Lung (tissue), 12 donors: ENCODE data around the gene SERP2. TPM values are rescaled to one million over a fixed set of nuclear protein-coding genes. Genes with fewer than 3 reads are reported as not detected.

Experiments
- ATAC-seq: fragments of 200-7000 bp; cut with Tn5 transposase; one replicate; pipeline ENCODE4 v1.9.1; 2020; ENCODE audit warnings: moderate number of reproducible peaks; ENCODE audit not compliant: insufficient read depth, low FRiP score
- DNase-seq, 3 donors: peaks; one replicate each; pipeline ENCODE4 v3.0.0-alpha.2; 2013 to 2017
- H3K27ac ChIP-seq, 2 donors: one replicate each; pipeline ENCODE4 v1.5.1; 2013; ENCODE audit warnings: mild to moderate bottlenecking in 2 of 2, moderate library complexity in 2 of 2, control low read depth in 1 of 2, inconsistent platforms in 1 of 2, low read depth in 1 of 2, low read length in 1 of 2
- H3K27me3 ChIP-seq, 3 donors: one replicate each; pipeline ENCODE4 v1.5.1; 2013; ENCODE audit warnings: low read length in 2 of 3; ENCODE audit not compliant: control insufficient read depth in 3 of 3, insufficient read depth in 3 of 3
- H3K36me3 ChIP-seq, 4 donors: one replicate each; pipeline ENCODE4 v1.5.1; 2013; ENCODE audit warnings: low read length in 4 of 4, mild to moderate bottlenecking in 1 of 4, moderate library complexity in 1 of 4; ENCODE audit not compliant: control insufficient read depth in 4 of 4, insufficient read depth in 4 of 4
- H3K4me1 ChIP-seq, 5 donors: one replicate each; pipeline ENCODE4 v1.5.1; 2013; ENCODE audit warnings: low read length in 5 of 5, mild to moderate bottlenecking in 2 of 5, moderate library complexity in 1 of 5; ENCODE audit not compliant: control insufficient read depth in 5 of 5, insufficient read depth in 5 of 5
- H3K4me3 ChIP-seq: one replicate; pipeline ENCODE4 v1.5.1; 2013; ENCODE audit warnings: mild to moderate bottlenecking, control low read depth, moderate library complexity
- H3K9ac ChIP-seq, 2 donors: one replicate each; pipeline ENCODE4 v1.5.1; 2013; ENCODE audit warnings: low read length in 2 of 2, control low read depth in 1 of 2; ENCODE audit not compliant: insufficient read depth in 1 of 2
- H3K9me3 ChIP-seq, 4 donors: one replicate each; pipeline ENCODE4 v1.5.1; 2013; ENCODE audit warnings: low read length in 3 of 4, mild to moderate bottlenecking in 1 of 4, moderate library complexity in 1 of 4; ENCODE audit not compliant: control insufficient read depth in 4 of 4, insufficient read depth in 3 of 4
- CTCF ChIP-seq: IDR thresholded peaks from 2 replicates; pipeline ENCODE4 v1.5.1; 2012; ENCODE audit warnings: mild to moderate bottlenecking; ENCODE audit errors: control extremely low read depth, extremely low read depth
- WGBS, 2 donors: extraction: QIAGEN DNeasy Blood & Tissue Kit; methylation state at CpG; one replicate each; pipeline ENCODE4 v1.1.7; 2013; 5-methylcytosine and 5-hydroxymethylcytosine counted together
- polyA plus RNA-seq, 2 donors: library from polyadenylated mRNA; stranded (reverse); fragments of 200-250 nt; gene quantifications; one replicate each; pipeline ENCODE4 v1.2.1, GENCODE V29; 2013
- total RNA-seq, 2 donors: library from RNA; depleted of rRNA in 1 of 2; stranded (reverse); fragments of >200 nt in 1 of 2; gene quantifications; one replicate each; pipeline ENCODE4 v1.2.1, GENCODE V29; 2014 to 2021
- donor health status: control.
- donor health status: control.
- donor health status: Bipolar disorder and iron deficiency.
- donor health status: healthy.
- donor health status: DM: yes; HTN: yes; CAD: no.

SERP2 gene
- total and polyA plus RNA-seq, 4 donors = 4.2 to 6.9 (median 5.9) TPM

GRCh38 chr13:44420376-44421220 lies 47.0 kb downstream of the SERP2 start:
- peaks cover 0 to 2% (median 0%) of the 10 kb centered on the region in 4 donors for H3K9me3 ChIP-seq
- no peak overlapping the region for H3K9ac ChIP-seq
- no peak for DNase-seq
- 89 to 92% methylated on average over 15 of the region's 15 CpGs for WGBS, 2 donors
- no peak for TF ChIP-seq CTCF
- H3K4me3 ChIP-seq = no peak overlapping the region
- peaks cover 0 to 6% (median 0%) of the 10 kb centered on the region in 5 donors for H3K4me1 ChIP-seq
- H3K27ac ChIP-seq = no peak overlapping the region
- ATAC-seq = no peak
- no peaks in the 10 kb centered on the region for H3K36me3 ChIP-seq
- H3K27me3 ChIP-seq = no peaks in the 10 kb centered on the region

- Histone ChIP-seq H3K36me3 (no peaks in the 10 kb centered on the region), H3K9me3 (peaks cover 0 to 2% (median 0%) of the 10 kb centered on the region in 4 donors), H3K4me3 (no peak overlapping the region), H3K27ac (no peak overlapping the region), H3K27me3 (no peaks in the 10 kb centered on the region), H3K9ac (no peak overlapping the region), H3K4me1 (peaks cover 0 to 9% (median 0%) of the 10 kb centered on the region in 5 donors)
- ATAC-seq = no peak
- TF ChIP-seq CTCF = no peak
- 93 to 97% methylated on average over 2 of the region's 2 CpGs for WGBS, 2 donors
- no peak for DNase-seq
These were observed 48.4 kb downstream of the SERP2 start for GRCh38 chr13:44421853-44422525.

GRCh38 chr13:44422755-44423643 lies 49.4 kb downstream of the SERP2 start:
- no peaks in the 10 kb centered on the region for H3K27me3 ChIP-seq
- H3K9ac ChIP-seq = no peak overlapping the region
- DNase-seq = peak in 1 of 3 donors; percentile 15
- peaks cover 0 to 5% (median 0%) of the 10 kb centered on the region in 5 donors for H3K4me1 ChIP-seq
- no peak for ATAC-seq
- peaks cover 0 to 2% (median 0%) of the 10 kb centered on the region in 4 donors for H3K9me3 ChIP-seq
- no peaks in the 10 kb centered on the region for H3K36me3 ChIP-seq
- TF ChIP-seq CTCF = no peak
- 68 to 70% methylated on average over 15 of the region's 15 CpGs for WGBS, 2 donors
- H3K27ac ChIP-seq = no peak overlapping the region
- no peak overlapping the region for H3K4me3 ChIP-seq
